Progenitor cell of endocrine pancreas (in vitro differentiated cells): ENCODE results near the gene DDX47. TPM values are rescaled to one million over a fixed set of nuclear protein-coding genes. Genes with fewer than 3 reads are reported as not detected.
"Not testable (repeated sequence)": the region's sequence is repeated elsewhere in the genome, so short reads cannot be mapped to it uniquely, and the experiment has no call there.

Experiments used
- DNase-seq: peaks from one replicate; pipeline ENCODE4 v3.0.0; 2021; ENCODE audit warnings: low spot score; ENCODE audit not compliant: unreplicated experiment
- H3K27ac Mint-ChIP-seq: 2 replicates; pipeline ENCODE4 v1.8.0; 2021; ENCODE audit warnings: mild to moderate bottlenecking, moderate library complexity, mixed read lengths
- H3K27me3 Mint-ChIP-seq: 2 replicates; pipeline ENCODE4 v1.8.0; 2021; ENCODE audit warnings: mixed read lengths
- H3K36me3 Mint-ChIP-seq: 2 replicates; pipeline ENCODE4 v1.8.0; 2022; ENCODE audit warnings: mixed read lengths; ENCODE audit not compliant: insufficient read depth
- H3K4me1 Mint-ChIP-seq: 2 replicates; pipeline ENCODE4 v1.8.0; 2021; ENCODE audit warnings: low read depth, mixed read lengths
- H3K4me3 Mint-ChIP-seq: 2 replicates; pipeline ENCODE4 v1.8.0; 2021; ENCODE audit warnings: low read depth, mild to moderate bottlenecking, moderate library complexity, mixed read lengths
- H3K9me3 Mint-ChIP-seq: 2 replicates; pipeline ENCODE4 v1.8.0; 2021; ENCODE audit warnings: low read depth, mixed read lengths
- CTCF ChIP-seq: fragments of 200-600 bp; sonication (generic); IDR thresholded peaks from one replicate; pipeline ENCODE4 v1.5.0; 2021; ENCODE audit warnings: antibody characterized with exemption, mild to moderate bottlenecking; ENCODE audit not compliant: unreplicated experiment
- total RNA-seq: library from RNA; stranded (reverse); gene quantifications from 2 replicates; pipeline ENCODE4 v1.2.1, GENCODE V29; 2021

DDX47 gene
- total RNA-seq, 1 donor from 2014 or later: 115 TPM

GRCh38 chr12:12870465-12870864 lies 57.3 kb downstream of the DDX47 start:
- peaks cover 32% of the 10 kb centered on the region for H3K4me1 Mint-ChIP-seq

GRCh38 chr12:12871587-12872138 lies 58.5 kb downstream of the DDX47 start:
- Mint-ChIP-seq H3K9me3 (peaks cover 3% of the 10 kb centered on the region), H3K4me1 (peaks cover 32% of the 10 kb centered on the region), H3K27ac (peak overlapping the region; percentile 92), H3K36me3 (peaks cover 13% of the 10 kb centered on the region), H3K27me3 (no peaks in the 10 kb centered on the region), H3K4me3 (peak overlapping the region; percentile 43)
- TF ChIP-seq CTCF: no peak
- DNase-seq: no peak

More at GRCh38 chr12:12870465-12870864, 57.3 kb downstream of the DDX47 start:
- no peaks in the 10 kb centered on the region for H3K27me3 Mint-ChIP-seq
- H3K4me3 Mint-ChIP-seq: no peak overlapping the region
- H3K36me3 Mint-ChIP-seq: peaks cover 11% of the 10 kb centered on the region
- DNase-seq: no peak
- peaks cover 3% of the 10 kb centered on the region for H3K9me3 Mint-ChIP-seq
- peak overlapping the region; percentile 10 for H3K27ac Mint-ChIP-seq
- no peak for TF ChIP-seq CTCF

DNA sequence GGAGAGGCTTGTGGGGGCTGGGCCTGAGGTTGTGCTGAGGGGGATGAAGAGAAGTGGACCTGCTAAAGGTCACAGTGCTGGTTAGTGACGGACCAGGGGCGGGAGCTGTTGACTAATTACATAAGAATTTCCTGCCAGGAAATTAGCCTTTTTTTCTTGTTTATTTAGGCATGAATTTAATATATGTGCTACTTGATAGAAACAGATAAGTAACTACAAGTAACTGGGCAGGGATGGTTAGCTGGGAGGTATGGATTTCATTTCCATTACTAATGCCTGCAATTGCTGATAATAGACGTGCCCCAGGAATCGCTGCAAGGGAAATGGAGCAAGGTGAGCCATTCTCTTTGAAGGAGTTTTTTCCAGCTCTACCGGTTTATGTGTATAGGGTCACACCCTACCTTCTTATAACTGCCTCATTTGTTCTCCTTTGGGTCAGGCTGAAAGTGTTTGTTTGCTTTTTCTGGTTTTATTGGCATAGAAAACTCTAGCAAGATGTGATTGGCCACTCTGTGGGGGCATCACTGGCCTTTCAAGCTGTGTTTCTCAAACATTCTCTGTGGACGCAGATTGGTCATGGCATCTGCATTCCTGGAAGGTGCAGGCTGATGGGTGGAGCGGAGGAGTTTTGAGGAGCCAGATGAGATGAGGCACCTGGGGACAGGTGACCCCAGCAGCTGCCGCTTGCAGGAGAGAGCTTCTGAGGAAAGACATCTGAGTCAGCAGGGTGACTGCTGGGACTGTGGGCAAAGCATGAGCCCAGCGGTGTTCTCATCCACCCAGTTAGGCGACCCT lies 59.2 kb downstream of the DDX47 start:
- DNase-seq: peak; percentile 30
- Mint-ChIP-seq H3K9me3 (peaks cover 3% of the 10 kb centered on the region), H3K36me3 (peaks cover 13% of the 10 kb centered on the region), H3K4me1 (peaks cover 34% of the 10 kb centered on the region), H3K4me3 (peak overlapping the region; percentile 43), H3K27me3 (no peaks in the 10 kb centered on the region), H3K27ac (peak overlapping the region; percentile 92)
- TF ChIP-seq CTCF: no peak

DNA sequence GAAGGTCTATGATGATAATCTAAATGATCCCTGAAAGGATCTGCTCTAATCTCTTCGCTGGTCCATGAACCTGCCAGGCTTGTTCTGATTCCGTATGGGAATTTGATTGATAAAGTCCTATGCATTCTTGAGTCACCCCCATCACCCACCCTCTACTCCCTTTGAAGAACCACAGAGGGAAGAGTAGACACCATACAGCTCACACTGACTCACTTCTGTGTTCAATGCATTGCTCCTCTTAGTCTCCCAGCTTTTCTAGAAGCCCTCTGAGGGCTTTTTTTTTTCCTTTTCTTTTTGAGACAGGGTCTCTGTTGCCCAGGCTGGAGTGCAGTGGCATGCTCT lies 59.8 kb downstream of the DDX47 start:
- Mint-ChIP-seq H3K27me3 (no peaks in the 10 kb centered on the region), H3K9me3 (peaks cover 3% of the 10 kb centered on the region), H3K4me3 (peak overlapping the region; percentile 25), H3K27ac (peak overlapping the region; percentile 92), H3K36me3 (peaks cover 11% of the 10 kb centered on the region), H3K4me1 (peaks cover 37% of the 10 kb centered on the region)
- DNase-seq: no peak
- TF ChIP-seq CTCF: no peak

DNA sequence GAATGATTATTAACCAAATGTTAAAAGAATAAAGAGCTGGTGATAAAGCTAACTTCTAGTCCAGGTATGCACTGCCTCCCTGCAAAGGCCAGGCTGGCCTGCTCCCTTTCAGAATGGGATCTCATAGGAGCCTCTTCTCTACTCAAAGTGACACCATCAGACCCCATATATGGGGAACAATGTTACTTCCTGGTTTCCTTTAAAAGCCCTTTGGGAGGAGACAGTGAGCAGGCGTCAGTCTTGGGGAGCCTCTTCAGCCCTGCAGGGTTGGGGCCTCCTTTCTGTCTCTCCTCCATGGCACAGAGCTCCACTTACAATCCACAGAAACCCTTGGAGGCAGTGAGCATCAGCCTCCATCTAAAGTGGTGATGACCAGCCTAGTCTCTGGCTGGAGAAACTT lies 60.9 kb downstream of the DDX47 start:
- DNase-seq: no peak
- H3K4me1 Mint-ChIP-seq: peaks cover 37% of the 10 kb centered on the region
- peak overlapping the region; percentile 92 for H3K27ac Mint-ChIP-seq
- H3K9me3 Mint-ChIP-seq: peaks cover 3% of the 10 kb centered on the region
- peaks cover 8% of the 10 kb centered on the region for H3K36me3 Mint-ChIP-seq
- no peak for TF ChIP-seq CTCF
- H3K27me3 Mint-ChIP-seq: no peaks in the 10 kb centered on the region
- H3K4me3 Mint-ChIP-seq: no peak overlapping the region

DNA sequence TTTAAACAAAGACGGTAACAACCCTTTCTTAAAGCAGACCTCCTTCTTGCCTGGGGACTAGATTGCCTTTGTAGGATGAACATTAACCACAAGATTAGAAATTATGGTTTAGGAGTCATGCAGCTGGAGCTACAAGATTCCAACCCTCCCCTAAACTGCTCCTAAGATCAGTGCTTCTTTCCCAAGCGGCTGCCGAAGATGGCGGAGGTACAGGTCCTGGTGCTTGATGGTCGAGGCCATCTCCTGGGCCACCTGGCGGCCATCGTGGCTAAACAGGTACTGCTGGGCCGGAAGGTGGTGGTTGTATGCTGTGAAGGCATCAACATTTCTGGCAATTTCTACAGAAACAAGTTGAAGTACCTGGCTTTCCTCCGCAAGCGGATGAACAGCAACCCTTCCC lies 62.2 kb downstream of the DDX47 start:
- not testable (repeated sequence) for DNase-seq, H3K27ac Mint-ChIP-seq, H3K9me3 Mint-ChIP-seq, H3K36me3 Mint-ChIP-seq, H3K4me3 Mint-ChIP-seq, H3K27me3 Mint-ChIP-seq
- peaks cover 37% of the 10 kb centered on the region for H3K4me1 Mint-ChIP-seq
